Fibroblast of the aortic adventitia (primary cell): ENCODE measurements around the gene ADAMTS2. TPM values are rescaled to one million over a fixed set of nuclear protein-coding genes. Genes with fewer than 3 reads are reported as not detected.

Experiments used
- DNase-seq: peaks from one replicate; pipeline ENCODE4 v3.0.0-alpha.2; 2010; ENCODE audit warnings: low read depth
- H3K4me3 ChIP-seq: 2 replicates; pipeline ENCODE4 v1.5.1; 2011; ENCODE audit warnings: low read depth, mild to moderate bottlenecking, control low read depth, low read length, moderate library complexity
- CTCF ChIP-seq: IDR thresholded peaks from 2 replicates; pipeline ENCODE4 v1.5.1; 2011; ENCODE audit warnings: mild to moderate bottlenecking, low read length, control low read depth, inconsistent platforms; ENCODE audit not compliant: insufficient read depth
- total RNA-seq: library from RNA; depleted of rRNA; stranded (reverse); fragments of >200 nt; gene quantifications from 2 replicates; pipeline ENCODE4 v1.2.3, GENCODE V29; 2012; ENCODE audit warnings: low replicate concordance

Gene ADAMTS2
- total RNA-seq, 1 donor = 25.8 TPM

- TF ChIP-seq CTCF = no peak
- no peak for DNase-seq
- no peak overlapping the region for H3K4me3 ChIP-seq
Measured at GRCh38 chr5:179371681-179372680, 26.7 kb upstream of the ADAMTS2 start.

- H3K4me3 ChIP-seq = no peak overlapping the region
- DNase-seq = no peak
- no peak for TF ChIP-seq CTCF
Measured at GRCh38 chr5:179371121-179371510, 25.9 kb upstream of the ADAMTS2 start.

GRCh38 chr5:179370490-179371120 is 25.3 kb upstream of the ADAMTS2 start:
- DNase-seq = no peak
- H3K4me3 ChIP-seq = no peak overlapping the region
- no peak for TF ChIP-seq CTCF

- H3K4me3 ChIP-seq = no peak overlapping the region
- no peak for DNase-seq
- TF ChIP-seq CTCF = no peak
Measured at GRCh38 chr5:179369530-179369884, 24.2 kb upstream of the ADAMTS2 start.

GRCh38 chr5:179368806-179369529 is 23.7 kb upstream of the ADAMTS2 start:
- DNase-seq = no peak
- TF ChIP-seq CTCF = no peak
- H3K4me3 ChIP-seq = no peak overlapping the region

- H3K4me3 ChIP-seq = no peak overlapping the region
- no peak for DNase-seq
- TF ChIP-seq CTCF = no peak
Measured at GRCh38 chr5:179368126-179368805, 23.0 kb upstream of the ADAMTS2 start.
